HepG2 (cell line): Measurements from ENCODE around the gene STRA6. TPM values are rescaled to one million over a fixed set of nuclear protein-coding genes. Genes with fewer than 3 reads are reported as not detected.

Experiments used
- ATAC-seq: fragments of 200-7000 bp; cut with Tn5 transposase; 3 replicates; pipeline ENCODE4 v1.9.1; 2020; ENCODE audit warnings: mild to moderate bottlenecking, moderate library complexity
- BruUV-seq: library from RNA; stranded (reverse); fragments of 400-500 nt; replicated peaks from 2 replicates; lab custom pipeline; 2021; lab: Mats Ljungman, UMichigan
- CTCF ChIA-PET: fragments of 300-600 bp; formaldehyde crosslinking; extraction: SDS; loops from one replicate; lab custom pipeline; 2021; ENCODE audit warnings: low total read pairs, inconsistent platforms, low intra/inter-chr PET ratio; lab: Yijun Ruan, JAX
- POLR2A ChIA-PET: fragments of 350-600 bp; sonication (Branson Sonifier 250); formaldehyde crosslinking; loops from one replicate; lab custom pipeline; 2020; ENCODE audit warnings: antibody characterized with exemption, inconsistent platforms; lab: Yijun Ruan, JAX
- DNase-seq: peaks from one replicate; pipeline ENCODE4 v3.0.0-alpha.2; 2015; ENCODE audit warnings: low spot score
- FAIRE-seq: peaks from 3 replicates; lab custom pipeline; 2011; peaks lifted over from hg19 to GRCh38; lab: Jason Lieb, UNC
- H2AFZ ChIP-seq: one replicate; pipeline ENCODE4 v1.6.1; 2011; ENCODE audit warnings: low read length, inconsistent platforms
- H3K27ac ChIP-seq: fragments of 300-600 bp; 3 replicates; pipeline ENCODE4 v1.8.0; 2011; ENCODE audit warnings: mixed run types, mild to moderate bottlenecking, mixed read lengths, low read length, inconsistent platforms; ENCODE audit not compliant: insufficient read depth; ENCODE audit errors: extremely low read length
- H3K27me3 ChIP-seq, 2 experiments: fragments of 200-600 bp in 1 of 2; 2 replicates in 1 of 2; 3 replicates in 1 of 2; pipeline versions ENCODE4 v1.6.0 to v1.8.0; 2011; ENCODE audit warnings: low read length in 2 of 2, mild to moderate bottlenecking in 2 of 2, moderate library complexity in 2 of 2, inconsistent platforms in 1 of 2; ENCODE audit not compliant: insufficient read depth in 2 of 2, control insufficient read depth in 1 of 2
- H3K36me3 ChIP-seq, 2 experiments: fragments of 200-600 bp in 1 of 2; replicated peaks in 1 of 2; 2 replicates in 1 of 2; 3 replicates in 1 of 2; pipeline versions ENCODE4 v1.5.1 to v1.8.0; 2011; ENCODE audit warnings: low read length in 2 of 2, inconsistent platforms in 1 of 2; ENCODE audit not compliant: insufficient read depth in 2 of 2, control insufficient read depth in 1 of 2
- H3K4me1 ChIP-seq: 2 replicates; pipeline ENCODE4 v1.5.1; 2012; ENCODE audit warnings: low read length, inconsistent platforms; ENCODE audit not compliant: insufficient read depth
- H3K4me2 ChIP-seq: 2 replicates; pipeline ENCODE4 v1.6.0; 2011; ENCODE audit warnings: low read depth, low read length, inconsistent platforms
- H3K4me3 ChIP-seq, 3 experiments: fragments of 200-600 bp in 1 of 3; sonication (generic), shearing (Covaris generic) in 1 of 3; replicated peaks in 1 of 3; 2 replicates each; pipeline ENCODE4 v1.5.1; 2011 to 2016; ENCODE audit warnings: low read length in 3 of 3, inconsistent platforms in 2 of 3, low read depth in 2 of 3, mild to moderate bottlenecking in 2 of 3, control low read depth in 1 of 3, mixed read lengths in 1 of 3; ENCODE audit not compliant: insufficient read depth in 1 of 3
- H3K79me2 ChIP-seq: one replicate; pipeline ENCODE4 v1.6.1; 2011; ENCODE audit warnings: low read length, inconsistent platforms; ENCODE audit not compliant: insufficient read depth
- H3K9ac ChIP-seq: 2 replicates; pipeline ENCODE4 v1.6.0; 2011; ENCODE audit warnings: mild to moderate bottlenecking, low read depth, low read length, inconsistent platforms; ENCODE audit not compliant: insufficient read depth
- H3K9me3 ChIP-seq: 2 replicates; pipeline ENCODE4 v1.5.1; 2012; ENCODE audit warnings: mild to moderate bottlenecking, low read length
- H4K20me1 ChIP-seq: 2 replicates; pipeline ENCODE4 v1.6.0; 2011; ENCODE audit warnings: inconsistent platforms, mild to moderate bottlenecking, low read length, moderate library complexity; ENCODE audit not compliant: insufficient read depth
- CCDC6 ChIP-seq: sonication (generic); formaldehyde crosslinking; IDR thresholded peaks from 2 replicates; pipeline ENCODE4 v1.8.1; 2022; ENCODE audit warnings: mild to moderate bottlenecking, missing genetic modification reagents, moderate library complexity
- EP300 ChIP-seq, 3 experiments: sonication (generic) in 1 of 3; formaldehyde crosslinking in 1 of 3; IDR thresholded peaks; 2 replicates each; pipeline versions ENCODE4 v1.5.1 to v1.6.1; 2011 to 2020; ENCODE audit warnings: low read depth in 2 of 3, low read length in 2 of 3, borderline replicate concordance in 1 of 3, improper control_type of control experiment in 1 of 3, mild to moderate bottlenecking in 1 of 3, missing genetic modification reagents in 1 of 3, moderate library complexity in 1 of 3
- FOXK2 ChIP-seq: fragments of 450-650 bp; IDR thresholded peaks from 2 replicates; pipeline ENCODE4 v1.6.1; 2016
- HMG20A ChIP-seq: IDR thresholded peaks from 2 replicates; pipeline ENCODE4 v1.6.1; 2016; ENCODE audit warnings: borderline replicate concordance
- HNRNPH1 ChIP-seq: fragments of 200-400 bp; formaldehyde crosslinking; optimal IDR thresholded peaks from 2 replicates; pipeline ENCODE3; 2017; ENCODE audit warnings: mild to moderate bottlenecking, low read depth, low read length
- HOXA9 ChIP-seq: sonication (generic); formaldehyde crosslinking; IDR thresholded peaks from 2 replicates; pipeline ENCODE4 v1.8.1; 2022; ENCODE audit warnings: missing genetic modification reagents, mild to moderate bottlenecking, moderate library complexity, borderline replicate concordance
- NFE2L2 ChIP-seq: fragments of 150-350 bp; IDR thresholded peaks from 2 replicates; pipeline ENCODE4 v1.6.1; 2014; ENCODE audit warnings: low read length
- PHB2 ChIP-seq: fragments of 450-650 bp; IDR thresholded peaks from 2 replicates; pipeline ENCODE4 v1.6.1; 2018; ENCODE audit not compliant: partially characterized antibody
- TCF7 ChIP-seq: sonication (generic); IDR thresholded peaks from 2 replicates; pipeline ENCODE4 v1.6.1; 2016; ENCODE audit warnings: antibody characterized with exemption, low read depth
- TEAD2 ChIP-seq: sonication (generic); formaldehyde crosslinking; IDR thresholded peaks from 2 replicates; pipeline ENCODE4 v1.9.0; 2021; ENCODE audit warnings: missing genetic modification reagents
- ZC3H4 ChIP-seq: sonication (generic); formaldehyde crosslinking; IDR thresholded peaks from 2 replicates; pipeline ENCODE4 v1.4.0; 2020; ENCODE audit warnings: missing genetic modification reagents, borderline replicate concordance
- ZNF253 ChIP-seq: sonication (generic); formaldehyde crosslinking; IDR thresholded peaks from 2 replicates; pipeline ENCODE4 v1.8.0; 2022; ENCODE audit warnings: mild to moderate bottlenecking, missing genetic modification reagents, borderline replicate concordance
- ZNF317 ChIP-seq: sonication (generic); formaldehyde crosslinking; IDR thresholded peaks from 2 replicates; pipeline ENCODE4 v1.5.0; 2020; ENCODE audit warnings: mild to moderate bottlenecking, missing genetic modification reagents
- ZNF569 ChIP-seq: sonication (generic); formaldehyde crosslinking; IDR thresholded peaks from 2 replicates; pipeline ENCODE4 v1.5.0; 2020; ENCODE audit warnings: mild to moderate bottlenecking, missing genetic modification reagents, moderate library complexity, borderline replicate concordance
- ZNF782 ChIP-seq: sonication (generic); formaldehyde crosslinking; IDR thresholded peaks from 2 replicates; pipeline ENCODE4 v1.4.0; 2020; ENCODE audit warnings: missing genetic modification reagents, mild to moderate bottlenecking, borderline replicate concordance
- WGBS: methylation state at CpG from one replicate; pipeline ENCODE4 v1.1.6; 2017; ENCODE audit warnings: low lambda C conversion rate; 5-methylcytosine and 5-hydroxymethylcytosine counted together
- in situ Hi-C: cut with HindIII; loops from 2 replicates; pipeline ENCODE4 v1.10.0; 2017; ENCODE audit warnings: low pct_unique_long_range_greater_than_20kb; ENCODE audit not compliant: extremely low pct_ligation_motif_present
- intact Hi-C: fragments of 100-400 bp; cut with micrococcal nuclease; formaldehyde crosslinking; loops from one replicate; pipeline ENCODE4 v1.10.0; 2022; ENCODE audit not compliant: unreplicated experiment
- polyA plus RNA-seq, 8 experiments: library from polyadenylated mRNA; depleted of rRNA in 3 of 8; stranded (reverse) in 7 of 8; unstranded in 1 of 8; fragments of >200 nt; fragmentation: Illumina TruSeq in 4 of 8; extraction: Trizol in 4 of 8; gene quantifications; 2 replicates each; pipeline versions ENCODE4 v1.2.1 to v1.2.3, GENCODE V29; 2011 to 2016; ENCODE audit warnings: low read depth in 4 of 8, missing spikeins in 1 of 8, mixed read lengths in 1 of 8; ENCODE audit not compliant: insufficient read depth in 1 of 8
- total RNA-seq, 5 experiments: library from RNA; depleted of rRNA; stranded (reverse); fragments of >200 nt; fragmentation: Illumina TruSeq; extraction: Trizol; gene quantifications; 2 replicates each; pipeline ENCODE4 v1.2.3, GENCODE V29; 2016; ENCODE audit warnings: low read depth in 1 of 5
- TF ChIP-seq, protein P1 (sequence below): sonication (generic); formaldehyde crosslinking; IDR thresholded peaks from 2 replicates; pipeline ENCODE4 v1.4.0; 2020; ENCODE audit warnings: missing genetic modification reagents, borderline replicate concordance
- TF ChIP-seq, protein P2 (sequence below): sonication (generic); formaldehyde crosslinking; IDR thresholded peaks from 2 replicates; pipeline ENCODE4 v1.5.0; 2020; ENCODE audit warnings: missing genetic modification reagents

Gene STRA6
- total and polyA plus RNA-seq, 2 of the 13 experiments (the other 11 are each of a cell fraction or from before 2014, with no cell fraction given), result 1.6 to 2.1 TPM

- TF ChIP-seq ZNF782, result no peak
- no peak for TF ChIP-seq EP300 (IDR thresholded peaks at IDR 0.05; ENCODE audit: low read depth in 2 of 2, low read length in 2 of 2)
- no peak for TF ChIP-seq EP300 (CRISPR knock-in tag; IDR thresholded peaks at IDR 0.05; ENCODE audit: borderline replicate concordance)
- TF ChIP-seq ZNF569 (CRISPR knock-in tag), result no peak
- no peak for TF ChIP-seq ZC3H4 (CRISPR knock-in tag)
- TF ChIP-seq, all 625 proteins: peak for 0
Measured at GRCh38 chr15:74194572-74195559, 7.7 kb downstream of the STRA6 start (continued).

DNA sequence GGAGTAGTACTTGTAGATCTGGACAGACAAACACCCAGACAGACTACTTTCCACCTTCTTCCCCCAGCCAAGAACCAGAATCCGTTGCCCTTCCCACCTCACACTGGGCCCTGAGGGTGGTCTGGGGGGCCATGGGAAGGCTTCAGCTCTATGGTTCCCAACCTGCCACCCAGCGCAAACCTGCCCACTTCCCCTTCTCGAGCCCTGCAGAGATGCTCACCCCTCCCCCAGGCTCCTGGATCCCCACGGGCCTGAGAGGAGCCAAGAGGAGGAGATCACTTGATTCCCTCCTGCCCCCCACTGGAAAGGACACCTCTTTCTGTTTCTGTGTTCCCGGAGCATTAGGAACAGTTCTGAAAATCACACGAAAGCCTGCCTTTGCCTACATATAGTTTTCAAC is 8.7 kb downstream of the STRA6 start:
- no peak overlapping the region for H3K4me2 ChIP-seq
- no peaks in the 10 kb centered on the region for H3K27me3 ChIP-seq
- H3K9ac ChIP-seq, result no peak overlapping the region
- DNase-seq (no peak), FAIRE-seq (no peak)
- no peak overlapping the region for H2AFZ ChIP-seq
- no peaks in the 10 kb centered on the region for H4K20me1 ChIP-seq
- CTCF ChIA-PET, result no interaction called here
- H3K4me3 ChIP-seq, result no peak overlapping the region
- POLR2A ChIA-PET, result no interaction called here
- H3K9me3 ChIP-seq, result no peaks in the 10 kb centered on the region
- intact Hi-C loops, result no loop called here
- TF ChIP-seq HMG20A (CRISPR knock-in tag) (no peak), PHB2 (no peak), TCF7 (no peak), FOXK2 (no peak), ZNF253 (no peak), HOXA9 (CRISPR knock-in tag) (no peak), NFE2L2 (no peak), ZNF317 (CRISPR knock-in tag) (no peak), TEAD2 (no peak), CCDC6 (no peak), HNRNPH1 (no peak)
- TF ChIP-seq, protein P1, sequence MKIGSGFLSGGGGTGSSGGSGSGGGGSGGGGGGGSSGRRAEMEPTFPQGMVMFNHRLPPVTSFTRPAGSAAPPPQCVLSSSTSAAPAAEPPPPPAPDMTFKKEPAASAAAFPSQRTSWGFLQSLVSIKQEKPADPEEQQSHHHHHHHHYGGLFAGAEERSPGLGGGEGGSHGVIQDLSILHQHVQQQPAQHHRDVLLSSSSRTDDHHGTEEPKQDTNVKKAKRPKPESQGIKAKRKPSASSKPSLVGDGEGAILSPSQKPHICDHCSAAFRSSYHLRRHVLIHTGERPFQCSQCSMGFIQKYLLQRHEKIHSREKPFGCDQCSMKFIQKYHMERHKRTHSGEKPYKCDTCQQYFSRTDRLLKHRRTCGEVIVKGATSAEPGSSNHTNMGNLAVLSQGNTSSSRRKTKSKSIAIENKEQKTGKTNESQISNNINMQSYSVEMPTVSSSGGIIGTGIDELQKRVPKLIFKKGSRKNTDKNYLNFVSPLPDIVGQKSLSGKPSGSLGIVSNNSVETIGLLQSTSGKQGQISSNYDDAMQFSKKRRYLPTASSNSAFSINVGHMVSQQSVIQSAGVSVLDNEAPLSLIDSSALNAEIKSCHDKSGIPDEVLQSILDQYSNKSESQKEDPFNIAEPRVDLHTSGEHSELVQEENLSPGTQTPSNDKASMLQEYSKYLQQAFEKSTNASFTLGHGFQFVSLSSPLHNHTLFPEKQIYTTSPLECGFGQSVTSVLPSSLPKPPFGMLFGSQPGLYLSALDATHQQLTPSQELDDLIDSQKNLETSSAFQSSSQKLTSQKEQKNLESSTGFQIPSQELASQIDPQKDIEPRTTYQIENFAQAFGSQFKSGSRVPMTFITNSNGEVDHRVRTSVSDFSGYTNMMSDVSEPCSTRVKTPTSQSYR (CRISPR knock-in tag), result no peak
- TF ChIP-seq, protein P2, sequence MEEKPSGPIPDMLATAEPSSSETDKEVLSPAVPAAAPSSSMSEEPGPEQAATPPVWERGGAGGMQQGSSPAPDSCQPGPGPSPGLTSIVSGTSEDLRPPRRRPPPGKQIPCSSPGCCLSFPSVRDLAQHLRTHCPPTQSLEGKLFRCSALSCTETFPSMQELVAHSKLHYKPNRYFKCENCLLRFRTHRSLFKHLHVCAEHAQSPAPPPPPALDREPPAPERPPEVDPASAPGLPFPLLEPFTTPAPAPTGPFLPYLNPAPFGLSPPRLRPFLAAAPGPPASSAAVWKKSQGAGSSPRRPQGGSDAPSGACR (CRISPR knock-in tag), result no peak
- TF ChIP-seq, all 625 proteins: peak for 0
- Histone ChIP-seq H3K79me2 (no peaks in the 10 kb centered on the region), H3K36me3 (no peaks in the 10 kb centered on the region), H3K27ac (no peak overlapping the region), H3K4me1 (0 out of 2 replicates have a peak, but pooled peaks cover 8% of the 10 kb centered on the region)
- no peak for ATAC-seq
- in situ Hi-C loops, result no loop called here
- BruUV-seq, result no TSS peak
- WGBS, result 36% methylated on average over 6 of the region's 6 CpGs
